ENCODE data around the gene QSOX1. TPM values are rescaled to one million over a fixed set of nuclear protein-coding genes. Genes with fewer than 3 reads are reported as not detected.

QSOX1 gene
- total RNA-seq, 4 donors from 2014 or later, result 34.9 to 72.3 (median 51.5) TPM

DNA sequence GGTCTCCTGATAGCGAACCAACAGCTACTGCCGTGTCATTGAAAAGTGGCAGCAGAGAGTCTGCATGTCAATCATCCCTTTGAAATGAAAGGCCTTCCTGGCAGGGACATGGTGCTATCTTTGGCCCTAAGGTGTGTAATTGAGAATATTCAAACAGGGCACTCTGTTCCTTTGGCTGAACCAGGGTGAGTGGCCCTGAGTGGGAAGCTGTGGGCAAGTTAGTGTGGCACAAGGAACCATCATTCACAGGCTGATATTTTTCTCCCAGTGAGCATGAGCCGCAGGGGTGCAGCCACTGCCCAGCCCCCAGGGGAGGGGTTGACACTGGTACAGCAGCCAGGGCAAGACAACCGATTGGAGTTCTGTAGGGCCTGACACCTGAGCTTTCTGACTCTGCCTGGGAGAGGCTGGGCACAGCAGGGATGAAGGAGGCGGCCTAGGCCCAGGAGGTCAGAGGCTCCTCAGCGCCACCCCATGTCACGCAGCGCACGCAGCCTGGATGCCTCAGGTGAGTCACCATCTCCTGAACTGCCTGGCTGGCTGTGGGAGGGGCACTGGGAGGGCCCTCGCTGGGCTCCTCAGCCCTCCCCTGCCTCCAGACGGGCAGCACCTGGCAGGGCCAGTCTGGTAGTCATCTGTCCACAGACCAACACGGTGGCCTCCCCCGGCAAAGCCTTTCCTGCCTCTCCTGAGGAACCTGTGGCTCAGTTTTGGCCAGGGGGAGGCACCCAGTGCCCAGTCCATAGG, 13.2 kb downstream of the QSOX1 start:
- TF ChIP-seq CTCF (IDR thresholded peaks at IDR 0.05) (peak in 2 of 6 experiments; percentile 8 to 37), POLR2A (IDR thresholded peaks at IDR 0.05) (peak in 1 of 2 donors; percentile 57)
- DNase-seq, result peak in 2 of 3 donors; percentile 90 to 93
- H3K27ac ChIP-seq, result peak overlapping the region in 3 of 4 donors; percentile 17 to 70 (median 30)
- no peaks in the 10 kb centered on the region for H3K9me3 ChIP-seq
- H3K27me3 ChIP-seq, result no peaks in the 10 kb centered on the region
- peaks cover 0 to 32% (median 4%) of the 10 kb centered on the region in 4 donors for H3K4me1 ChIP-seq
- no peaks in the 10 kb centered on the region for H3K36me3 ChIP-seq
- H3K4me3 ChIP-seq, result no peak overlapping the region

DNA sequence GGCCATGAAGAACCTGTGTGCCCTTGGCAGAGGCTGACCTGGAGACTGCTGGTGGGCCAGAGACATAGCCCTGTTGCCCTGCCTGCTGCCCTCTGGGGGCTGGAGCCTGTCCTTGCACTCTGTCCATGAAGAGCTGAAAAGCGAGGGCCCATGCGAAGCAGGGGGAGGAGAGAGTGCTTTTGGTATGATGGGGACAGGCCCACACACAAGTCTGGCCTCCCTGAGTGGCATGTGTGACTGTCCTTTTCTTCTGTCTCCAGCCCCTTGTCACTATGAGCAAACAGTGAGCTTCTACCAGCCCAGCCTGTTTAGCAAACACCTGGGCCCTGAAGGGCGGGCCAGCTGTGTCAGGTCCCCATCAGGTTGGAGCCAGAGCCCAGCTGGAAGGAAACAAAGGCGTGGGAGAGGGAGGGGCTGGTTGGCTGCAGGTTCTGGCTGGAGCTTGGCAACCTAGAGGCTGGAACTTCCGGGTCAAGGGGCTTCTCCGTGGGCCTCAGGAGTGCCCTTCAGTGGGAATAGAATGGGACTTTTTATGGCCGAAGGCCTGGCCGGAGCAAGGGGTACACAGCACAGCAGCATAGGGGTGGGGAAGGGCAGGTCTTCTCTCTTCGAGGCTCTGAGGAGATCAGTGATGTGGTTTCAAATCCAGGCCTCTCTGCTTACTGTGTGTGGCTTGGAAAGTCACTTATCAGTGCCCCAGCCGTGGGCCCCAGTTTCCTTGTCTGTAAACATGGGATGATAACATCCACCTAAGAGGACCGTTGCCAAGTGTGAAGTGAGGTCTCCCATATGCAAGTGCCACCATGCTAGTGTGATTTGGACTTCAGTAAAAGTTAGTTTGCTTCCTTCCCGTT, 14.3 kb downstream of the QSOX1 start:
- TF ChIP-seq CTCF (IDR thresholded peaks at IDR 0.05) (peak in 5 of 6 experiments; percentile 10 to 49 (median 29)), POLR2A (IDR thresholded peaks at IDR 0.05) (no peak)
- no peak overlapping the region for H3K4me3 ChIP-seq
- peak in 2 of 3 donors; percentile 70 to 77 for DNase-seq
- no peaks in the 10 kb centered on the region for H3K9me3 ChIP-seq
- H3K27ac ChIP-seq, result peak overlapping the region in 2 of 4 donors; percentile 32 to 70
- H3K36me3 ChIP-seq, result no peaks in the 10 kb centered on the region
- H3K27me3 ChIP-seq, result no peaks in the 10 kb centered on the region
- H3K4me1 ChIP-seq, result peaks cover 0 to 37% (median 4%) of the 10 kb centered on the region in 4 donors

- peaks cover 0 to 40% (median 4%) of the 10 kb centered on the region in 4 donors for H3K4me1 ChIP-seq
- no peak overlapping the region for H3K4me3 ChIP-seq
- peak overlapping the region in 2 of 4 donors; percentile 32 to 70 for H3K27ac ChIP-seq
- no peaks in the 10 kb centered on the region for H3K27me3 ChIP-seq
- no peaks in the 10 kb centered on the region for H3K9me3 ChIP-seq
- DNase-seq, result peak in 2 of 3 donors; percentile 43 to 49
- no peaks in the 10 kb centered on the region for H3K36me3 ChIP-seq
- TF ChIP-seq POLR2A (IDR thresholded peaks at IDR 0.05) (no peak), CTCF (IDR thresholded peaks at IDR 0.05) (no peak)
These were observed 15.0 kb downstream of the QSOX1 start for GRCh38 chr1:180169640-180170195.

- no peaks in the 10 kb centered on the region for H3K27me3 ChIP-seq
- no peak for TF ChIP-seq POLR2A (IDR thresholded peaks at IDR 0.05)
- TF ChIP-seq CTCF (IDR thresholded peaks at IDR 0.05), result no peak
- no peaks in the 10 kb centered on the region for H3K9me3 ChIP-seq
- peak in 2 of 3 donors; percentile 57 to 70 for DNase-seq
- H3K4me1 ChIP-seq, result peaks cover 0 to 40% (median 4%) of the 10 kb centered on the region in 4 donors
- no peaks in the 10 kb centered on the region for H3K36me3 ChIP-seq
- peak overlapping the region in 2 of 4 donors; percentile 32 to 70 for H3K27ac ChIP-seq
- H3K4me3 ChIP-seq, result no peak overlapping the region
These were observed 16.0 kb downstream of the QSOX1 start for GRCh38 chr1:180170546-180171151.

- Histone ChIP-seq H3K36me3 (no peaks in the 10 kb centered on the region), H3K4me1 (peaks cover 0 to 40% (median 4%) of the 10 kb centered on the region in 4 donors), H3K27ac (no peak overlapping the region), H3K9me3 (no peaks in the 10 kb centered on the region), H3K27me3 (no peaks in the 10 kb centered on the region), H3K4me3 (no peak overlapping the region)
- TF ChIP-seq POLR2A (IDR thresholded peaks at IDR 0.05) (no peak), CTCF (IDR thresholded peaks at IDR 0.05) (no peak)
- peak in 2 of 3 donors; percentile 13 to 34 for DNase-seq
These were observed 17.0 kb downstream of the QSOX1 start for GRCh38 chr1:180171691-180172090.

Measured in Peyer's patch (tissue), 4 donors.